NK-92 treated with Interleukin-12 subunit alpha and Interleukin-12 subunit beta, amount 100 ng/mL, for 24 hours (cell line): ENCODE data around the gene MSL3B.
A peak's percentile ranks its signal among the peaks of the same experiment; 100 is the strongest.
"Not testable (repeated sequence)": the region's sequence is repeated elsewhere in the genome, so short reads cannot be mapped to it uniquely, and the experiment has no call there.

ENCODE experiments used
- DNase-seq: peaks from one replicate; lab custom pipeline; 2025; lab: John Stamatoyannopoulos, UW

The MSL3B gene

GRCh38 chr2:233867993-233868532 lies at the start of gene MSL3B:
Gene MSL3B (minus strand): TSS chr2:233868386.
- peak; percentile 48 for DNase-seq

- DNase-seq, result no peak
Observed at GRCh38 chr2:233917116-233917515, 48.9 kb upstream of the MSL3B start, which contains the start of gene TRPM8. Gene TRPM8 (plus strand): TSS chr2:233917373. CDS start chr2:233926538, 9,165 bp downstream.

GRCh38 chr2:233915128-233915527 lies 46.9 kb upstream of the MSL3B start:
- DNase-seq, result no peak

GRCh38 chr2:233912691-233913423 lies 44.7 kb upstream of the MSL3B start:
- no peak for DNase-seq

GRCh38 chr2:233907627-233908026 lies 39.4 kb upstream of the MSL3B start:
- DNase-seq, result no peak

- DNase-seq, result no peak
Observed at GRCh38 chr2:233905945-233906344, 37.8 kb upstream of the MSL3B start.

GRCh38 chr2:233901884-233902283 lies 33.7 kb upstream of the MSL3B start:
- DNase-seq, result no peak

- DNase-seq, result no peak
Observed at GRCh38 chr2:233901367-233901766, 33.2 kb upstream of the MSL3B start.

GRCh38 chr2:233896253-233896652 lies 28.1 kb upstream of the MSL3B start:
- DNase-seq, result not testable (repeated sequence)

- no peak for DNase-seq
Observed at GRCh38 chr2:233892793-233893192, 24.6 kb upstream of the MSL3B start.

GRCh38 chr2:233882353-233882752 lies 14.2 kb upstream of the MSL3B start:
- DNase-seq, result no peak

GRCh38 chr2:233872125-233872524 lies 3.9 kb upstream of the MSL3B start:
- not testable (repeated sequence) for DNase-seq

GRCh38 chr2:233871432-233871831 lies 3.2 kb upstream of the MSL3B start:
- DNase-seq, result no peak

GRCh38 chr2:233866479-233866878 lies 1.7 kb downstream of the MSL3B start:
- no peak for DNase-seq

GRCh38 chr2:233865838-233866237 lies 2.3 kb downstream of the MSL3B start:
- no peak for DNase-seq

- DNase-seq, result no peak
Observed at GRCh38 chr2:233862261-233862768, 5.9 kb downstream of the MSL3B start.

- DNase-seq, result no peak
Observed at GRCh38 chr2:233858331-233858730, 9.9 kb downstream of the MSL3B start.

GRCh38 chr2:233857511-233858141 lies 10.6 kb downstream of the MSL3B start:
- no peak for DNase-seq

GRCh38 chr2:233856184-233856583 lies 12.0 kb downstream of the MSL3B start:
- DNase-seq, result no peak

GRCh38 chr2:233855345-233855744 lies 12.8 kb downstream of the MSL3B start:
- DNase-seq, result no peak

- DNase-seq, result peak; percentile 87
Observed at GRCh38 chr2:233854241-233854981, 13.8 kb downstream of the MSL3B start, which contains the start of gene HJURP. Gene HJURP (minus strand): TSS chr2:233854535. CDS start chr2:233854500, 35 bp downstream.

GRCh38 chr2:233853883-233854240 lies 14.3 kb downstream of the MSL3B start:
- DNase-seq, result no peak
